GM10248 (cell line): ENCODE measurements around the gene ZSCAN21.
"Not testable (repeated sequence)": the region's sequence is repeated elsewhere in the genome, so short reads cannot be mapped to it uniquely, and the experiment has no call there.

Experiments
- CTCF ChIA-PET: fragments of 300-600 bp; sonication (Branson Sonifier 250); formaldehyde crosslinking; extraction: SDS; loops from one replicate; lab custom pipeline; 2021; ENCODE audit warnings: antibody characterized with exemption; lab: Yijun Ruan, JAX
- POLR2A ChIA-PET: fragments of 350-650 bp; sonication (Branson Sonifier 250); formaldehyde crosslinking; extraction: SDS; loops from one replicate; lab custom pipeline; 2020; ENCODE audit warnings: antibody characterized with exemption; lab: Yijun Ruan, JAX
- DNase-seq: peaks from one replicate; pipeline ENCODE4 v3.0.0; 2012; ENCODE audit errors: extremely low spot score
- TF ChIP-seq, protein P1 (sequence below): IDR thresholded peaks from 2 replicates; pipeline ENCODE4 v1.5.1; 2012; ENCODE audit warnings: mild to moderate bottlenecking, low read depth; ENCODE audit errors: extremely low read depth, missing control alignments, control extremely low read depth

ZSCAN21 gene

DNA sequence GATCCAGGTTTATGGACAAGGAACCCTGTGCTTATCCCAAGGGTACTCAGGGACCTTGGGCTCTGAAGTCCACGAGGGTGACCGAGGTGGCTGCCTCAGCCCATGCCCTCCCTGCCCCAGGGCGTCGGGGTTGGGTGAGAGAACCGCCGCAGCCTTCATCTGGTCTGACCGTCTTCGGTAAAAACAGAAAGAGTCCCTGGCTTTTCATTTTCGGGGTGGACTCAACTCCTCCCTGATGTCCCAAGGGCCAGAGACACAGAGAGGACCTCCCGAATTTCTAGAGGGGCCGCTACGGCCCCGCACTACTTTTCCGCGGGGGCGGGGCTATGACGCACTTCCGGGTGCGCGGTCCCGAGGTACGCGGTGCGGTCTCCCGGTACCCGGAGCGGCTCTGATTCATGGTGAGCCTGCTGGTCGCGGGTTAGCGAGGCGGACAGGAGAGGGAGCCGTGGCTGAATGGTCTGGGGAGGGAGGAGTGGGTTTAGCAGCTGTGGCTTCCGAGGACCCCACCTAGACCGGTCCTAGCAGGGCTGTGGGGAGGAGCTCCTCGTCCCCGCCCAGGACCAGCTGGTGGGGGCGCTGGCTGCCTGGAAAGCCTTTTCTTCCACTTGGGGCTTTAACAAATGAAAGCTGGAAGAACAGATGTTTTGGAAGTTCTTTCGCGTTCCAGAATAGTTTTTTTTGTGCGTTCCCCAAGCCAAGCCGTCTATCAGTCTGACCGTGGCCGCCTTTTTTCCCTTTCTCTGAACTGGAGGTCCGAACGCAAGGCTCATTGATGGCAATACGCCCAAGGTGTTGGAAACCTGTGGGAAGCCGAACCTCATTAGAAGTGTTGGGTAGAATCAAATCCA lies at the start of gene ZSCAN21:
TSS of gene ZSCAN21 (plus strand) at position 334 of the 851 bp plus-strand sequence. CDS start 7,233 bp downstream, outside the sequence.
- peak; percentile 91 for DNase-seq
- TF ChIP-seq, protein P1, sequence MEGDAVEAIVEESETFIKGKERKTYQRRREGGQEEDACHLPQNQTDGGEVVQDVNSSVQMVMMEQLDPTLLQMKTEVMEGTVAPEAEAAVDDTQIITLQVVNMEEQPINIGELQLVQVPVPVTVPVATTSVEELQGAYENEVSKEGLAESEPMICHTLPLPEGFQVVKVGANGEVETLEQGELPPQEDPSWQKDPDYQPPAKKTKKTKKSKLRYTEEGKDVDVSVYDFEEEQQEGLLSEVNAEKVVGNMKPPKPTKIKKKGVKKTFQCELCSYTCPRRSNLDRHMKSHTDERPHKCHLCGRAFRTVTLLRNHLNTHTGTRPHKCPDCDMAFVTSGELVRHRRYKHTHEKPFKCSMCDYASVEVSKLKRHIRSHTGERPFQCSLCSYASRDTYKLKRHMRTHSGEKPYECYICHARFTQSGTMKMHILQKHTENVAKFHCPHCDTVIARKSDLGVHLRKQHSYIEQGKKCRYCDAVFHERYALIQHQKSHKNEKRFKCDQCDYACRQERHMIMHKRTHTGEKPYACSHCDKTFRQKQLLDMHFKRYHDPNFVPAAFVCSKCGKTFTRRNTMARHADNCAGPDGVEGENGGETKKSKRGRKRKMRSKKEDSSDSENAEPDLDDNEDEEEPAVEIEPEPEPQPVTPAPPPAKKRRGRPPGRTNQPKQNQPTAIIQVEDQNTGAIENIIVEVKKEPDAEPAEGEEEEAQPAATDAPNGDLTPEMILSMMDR = peak; percentile 32
- POLR2A ChIA-PET = interaction anchor here (1.0 kb wide), 2 partner anchors 10 to 30 kb away, joined by 3 to 4 read pairs; no protein-coding TSS in a partner anchor
- CTCF ChIA-PET = interaction anchor here (0.9 to 2.0 kb wide), 9 partner anchors 9 to 168 kb away, joined by 3 to 7 read pairs (median 4); partner anchors contain the start of gene ZNF3

- ChIA-PET POLR2A (interaction anchor here (1.2 kb wide), 1 partner anchor 22 kb away, joined by 3 read pairs; no protein-coding TSS in a partner anchor), CTCF (interaction anchor here (0.8 kb wide), 1 partner anchor 9 kb away, joined by 3 read pairs; no protein-coding TSS in a partner anchor)
- TF ChIP-seq, protein P1 = no peak
- no peak for DNase-seq
Observed at GRCh38 chr7:100000239-100000638, 49.3 kb upstream of the ZSCAN21 start.

GRCh38 chr7:100003711-100004661 lies 45.6 kb upstream of the ZSCAN21 start:
- ChIA-PET POLR2A (interaction anchor here (0.5 kb wide), 1 partner anchor 50 kb away, joined by 4 read pairs; no protein-coding TSS in a partner anchor), CTCF (interaction anchor here (0.9 to 5.4 kb wide), 6 partner anchors 10 to 128 kb away, joined by 3 to 27 read pairs (median 4); partner anchors contain the start of gene ZKSCAN1)
- TF ChIP-seq, protein P1 = no peak
- no peak for DNase-seq

DNA sequence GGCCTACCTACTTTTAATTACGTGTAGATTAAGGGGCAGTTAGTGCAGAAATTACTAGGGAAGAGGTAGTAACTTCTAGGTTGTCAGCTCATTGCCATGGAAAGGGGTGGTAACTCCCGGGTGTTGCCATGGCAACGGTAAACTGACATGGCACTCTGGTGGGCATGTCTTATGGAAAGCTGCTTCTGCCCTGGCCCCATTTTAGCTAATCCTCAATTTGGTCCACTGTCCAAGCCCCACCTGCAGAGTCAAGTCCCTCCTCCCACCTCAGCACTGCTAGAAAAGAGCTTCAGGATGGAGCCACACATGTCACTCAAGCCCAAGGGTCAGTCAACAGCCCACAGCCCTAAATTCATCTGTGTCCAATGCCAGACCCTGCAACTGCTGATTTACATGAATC lies 41.7 kb upstream of the ZSCAN21 start:
- TF ChIP-seq, protein P1 = no peak
- ChIA-PET POLR2A (no interaction called here), CTCF (interaction anchor here (1.0 to 1.8 kb wide), 4 partner anchors 9 to 46 kb away, joined by 3 to 5 read pairs (median 4); no protein-coding TSS in a partner anchor)
- DNase-seq = no peak

DNA sequence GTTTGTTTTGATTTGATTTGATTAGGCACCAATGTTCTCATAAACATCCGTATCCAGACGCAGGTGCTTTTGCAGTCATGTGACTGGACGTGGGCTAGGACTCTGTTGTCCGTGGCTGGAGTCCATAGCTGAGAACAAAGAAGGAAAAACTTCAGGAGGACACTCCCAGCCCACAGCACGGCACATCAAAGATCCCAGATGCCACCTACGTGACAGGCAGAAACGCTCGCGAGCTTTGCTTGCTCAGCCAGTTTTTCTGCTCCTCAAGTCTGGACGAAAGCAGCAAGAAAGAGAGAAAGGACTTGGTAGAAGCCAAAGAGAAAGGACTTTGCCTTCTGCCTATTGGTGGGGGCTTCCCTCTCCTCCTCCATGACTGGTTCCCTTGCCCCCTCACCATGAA lies 41.0 kb upstream of the ZSCAN21 start:
- DNase-seq = no peak
- TF ChIP-seq, protein P1 = no peak
- CTCF ChIA-PET = interaction anchor here (1.0 to 1.8 kb wide), 4 partner anchors 8 to 45 kb away, joined by 3 to 5 read pairs (median 4); no protein-coding TSS in a partner anchor
- POLR2A ChIA-PET = no interaction called here

DNA sequence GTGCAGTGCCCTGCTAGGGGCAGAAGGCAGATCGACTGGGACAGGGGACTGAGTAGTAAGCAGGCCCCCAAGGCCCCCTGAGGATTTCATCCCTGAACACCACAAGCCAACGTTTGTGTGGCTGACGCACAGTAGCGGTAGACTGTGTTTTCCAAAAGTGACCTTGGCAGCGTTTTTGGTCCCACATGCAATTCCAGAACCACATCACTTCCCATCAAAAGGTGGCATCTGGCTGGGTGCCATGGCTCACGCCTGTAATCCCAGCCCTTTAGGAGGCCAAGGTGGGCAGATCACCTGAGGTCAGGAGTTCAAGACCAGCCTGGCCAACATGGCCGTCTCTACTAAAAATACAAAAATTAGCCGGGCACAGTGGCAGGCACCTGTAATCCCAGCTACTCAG lies 39.6 kb upstream of the ZSCAN21 start:
- CTCF ChIA-PET = not testable (repeated sequence)

More for the DNA sequence above, 39.6 kb upstream of the ZSCAN21 start:
- DNase-seq, POLR2A ChIA-PET: not testable (repeated sequence)
